Skin epidermis (tissue), 12 donors: ENCODE data around the gene TMA16.
"Not testable (repeated sequence)": the region's sequence is repeated elsewhere in the genome, so short reads cannot be mapped to it uniquely, and the experiment has no call there.

Experiments used
- H3K27ac ChIP-seq, 21 experiments: fragments of 200-600 bp; sonication (generic) in 11 of 21; one replicate each; pipeline ENCODE4 v1.5.0; 2020; ENCODE audit warnings: mild to moderate bottlenecking in 3 of 21, inconsistent platforms in 2 of 21, moderate library complexity in 2 of 21
- H3K4me3 ChIP-seq, 7 experiments: fragments of 200-600 bp; sonication (generic) in 2 of 7; one replicate each; pipeline ENCODE4 v1.5.0; 2020; ENCODE audit warnings: inconsistent platforms in 2 of 7, mild to moderate bottlenecking in 2 of 7, moderate library complexity in 1 of 7

The TMA16 gene

DNA sequence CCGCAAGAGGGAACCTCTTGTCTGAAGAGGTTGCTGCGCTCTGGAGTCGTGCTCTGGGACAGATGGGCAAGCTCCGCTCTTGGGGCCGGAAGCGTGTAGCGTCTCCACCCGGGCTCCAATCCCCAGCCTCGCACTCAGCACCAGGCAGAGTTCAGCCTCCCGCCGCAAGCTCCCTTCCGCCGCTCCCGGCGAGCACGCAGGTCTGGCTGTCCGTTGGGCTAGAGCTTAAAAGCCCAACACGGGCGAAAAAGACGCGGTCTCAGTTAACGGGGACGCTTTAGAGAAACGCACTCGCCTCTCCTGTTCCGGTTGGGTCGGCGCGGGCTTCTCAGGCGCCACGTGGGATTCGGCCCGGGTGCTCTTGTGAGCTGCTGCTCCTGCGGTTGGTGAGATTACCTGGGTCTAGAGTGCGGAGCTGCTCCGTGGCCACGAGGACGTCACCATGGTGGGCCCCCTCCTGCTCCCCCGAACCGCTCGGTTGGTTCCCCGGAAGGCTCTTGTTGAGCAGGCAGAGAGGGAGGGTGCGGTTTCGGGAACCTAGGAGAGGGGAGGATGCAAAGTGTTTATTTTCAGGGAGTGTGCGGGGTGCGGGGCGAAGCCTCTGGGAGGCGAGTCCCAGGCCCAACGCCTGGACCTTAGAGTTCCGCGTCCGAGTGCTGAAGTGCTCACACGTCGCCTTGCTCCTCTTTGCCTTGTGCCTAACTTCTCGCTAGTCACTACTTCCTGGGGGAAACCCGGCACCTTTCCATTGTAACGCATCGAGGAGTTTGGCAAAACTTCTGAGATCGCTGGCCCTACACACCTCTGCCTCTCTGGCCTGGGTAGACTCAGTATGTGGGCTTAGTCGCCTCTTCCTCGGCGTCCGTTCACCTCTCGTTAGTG lies at the start of gene TMA16:
TMA16 (plus strand) TSS at position 331 of the 882 bp plus-strand sequence; CDS start at position 443, 112 bp downstream.
- Histone ChIP-seq H3K4me3 (peak within 1 kb of the TSS; percentile 63 to 95 (median 83)), H3K27ac (peak within 1 kb of the TSS; percentile 63 to 99 (median 92))

DNA sequence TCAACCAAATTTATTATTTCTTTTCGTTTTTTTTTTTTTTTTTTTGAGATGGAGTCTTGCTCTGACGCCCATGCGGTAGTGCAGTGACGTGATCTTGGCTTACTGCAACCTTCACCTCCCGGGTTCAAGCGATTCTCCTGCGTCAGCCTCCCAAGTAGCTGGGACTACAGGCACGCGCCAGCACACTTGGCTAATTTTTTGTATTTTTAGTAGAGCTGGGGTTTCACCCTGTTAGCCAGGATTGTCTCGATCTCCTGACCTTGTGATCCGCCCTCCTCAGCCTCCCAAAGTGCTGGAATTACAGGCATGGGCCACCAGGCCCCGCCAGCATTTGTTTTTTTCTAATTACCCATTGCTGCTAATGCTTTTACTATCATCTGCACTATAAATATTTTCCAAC lies 47.5 kb upstream of the TMA16 start:
- not testable (repeated sequence) for H3K27ac ChIP-seq, H3K4me3 ChIP-seq

DNA sequence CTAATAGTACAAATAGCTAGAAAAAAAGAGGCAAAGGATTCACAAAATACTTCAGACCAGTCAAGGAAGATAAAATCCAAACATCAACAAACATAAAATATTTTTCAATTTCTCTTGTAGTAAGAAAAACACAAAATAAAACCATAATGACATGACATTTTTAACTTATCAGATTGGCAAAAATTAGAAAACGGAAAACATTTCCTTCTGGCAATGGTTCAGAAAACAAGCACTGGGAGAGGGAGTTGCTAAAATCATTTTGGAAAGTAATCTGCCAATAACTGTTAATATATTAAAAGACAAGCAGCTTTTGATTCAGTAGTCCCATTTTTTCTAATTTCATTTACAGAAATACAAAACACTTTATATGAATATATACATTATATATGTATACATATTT lies 47.0 kb upstream of the TMA16 start:
- Histone ChIP-seq H3K4me3 (no peak overlapping the region), H3K27ac (no peak overlapping the region)

DNA sequence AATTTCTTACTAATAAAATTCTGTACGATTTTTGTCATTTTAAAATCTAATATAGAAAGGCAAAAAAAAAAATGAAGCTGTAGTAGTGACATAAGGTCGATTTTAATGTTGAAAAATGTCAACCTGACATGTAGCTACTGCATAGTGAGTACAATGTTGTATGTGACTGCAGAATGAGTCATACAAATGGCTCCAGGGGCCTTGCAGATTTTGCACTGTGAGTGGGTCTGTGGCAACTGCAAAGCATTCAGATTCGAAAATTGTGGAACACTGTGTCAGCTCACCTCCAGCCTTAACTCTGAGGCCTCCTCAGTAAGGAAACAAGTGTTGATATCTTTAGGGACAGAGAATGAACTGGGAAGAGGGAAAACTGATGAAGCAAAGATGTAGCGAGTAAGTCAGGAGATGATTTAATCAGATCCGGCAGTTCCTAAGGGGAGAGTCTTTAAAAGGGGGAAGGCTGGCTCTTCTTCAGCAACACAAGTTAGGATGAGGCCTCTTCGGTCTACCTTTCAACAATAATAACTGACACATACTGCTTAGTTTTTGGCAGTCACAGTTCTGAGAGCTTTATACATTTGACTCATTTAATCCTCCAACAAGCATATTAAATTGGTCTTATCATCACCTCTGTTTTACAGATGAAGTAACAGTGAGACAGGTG lies 45.8 kb upstream of the TMA16 start:
- no peak overlapping the region for H3K27ac ChIP-seq

DNA sequence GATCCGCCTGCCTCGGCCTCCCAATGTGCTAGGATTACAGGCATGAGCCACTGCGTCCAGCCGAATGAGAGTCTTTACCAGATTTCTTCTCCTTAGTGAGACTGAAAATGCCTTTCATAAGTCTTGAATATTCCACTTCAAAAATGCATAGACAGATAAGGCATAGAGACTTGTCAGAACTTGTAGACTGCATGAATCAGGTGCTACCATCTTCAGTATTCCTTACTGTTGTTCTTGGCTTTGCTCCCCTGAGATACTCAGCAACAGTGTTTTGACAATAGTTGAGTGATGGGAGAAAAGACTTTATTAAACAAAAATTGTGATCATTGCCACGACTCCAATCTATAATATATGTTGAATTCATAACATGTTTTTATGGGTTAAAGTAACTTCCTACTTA lies 31.9 kb upstream of the TMA16 start:
- Histone ChIP-seq H3K27ac (no peak overlapping the region), H3K4me3 (no peak overlapping the region)

More for the DNA sequence above, 45.8 kb upstream of the TMA16 start:
- H3K4me3 ChIP-seq = no peak overlapping the region

DNA sequence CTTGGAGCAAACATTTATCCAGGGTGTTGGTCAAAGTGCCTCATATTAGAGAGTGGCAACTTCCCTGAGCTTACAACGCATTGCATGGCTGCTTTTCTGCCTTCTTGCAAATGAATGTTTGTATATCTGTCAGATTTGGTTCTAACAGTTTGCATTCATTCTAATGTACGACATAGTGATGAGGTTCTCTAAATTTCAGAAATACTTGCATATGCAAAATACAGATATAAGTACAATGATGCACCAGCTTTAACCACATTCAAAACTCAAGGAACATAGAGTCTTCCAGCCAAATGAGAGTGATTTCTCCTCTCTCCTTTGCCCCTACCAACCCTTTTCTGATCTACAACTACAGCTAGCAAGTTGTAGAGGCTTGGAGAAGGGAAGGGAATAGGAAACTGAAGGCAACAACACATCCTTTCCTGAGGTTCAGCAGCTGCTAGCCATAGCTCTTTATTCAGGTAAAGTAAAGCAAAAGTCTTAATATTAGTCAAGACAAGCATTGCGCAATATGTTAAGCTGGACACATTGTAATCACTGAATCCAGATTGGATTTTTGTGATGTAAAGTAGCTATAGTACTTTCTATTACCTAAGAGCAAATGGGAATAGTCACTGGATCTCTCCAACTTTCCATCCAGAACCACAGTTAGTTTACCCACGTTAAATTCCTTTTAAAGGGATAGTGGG lies 27.3 kb upstream of the TMA16 start:
- H3K4me3 ChIP-seq = no peak overlapping the region

DNA sequence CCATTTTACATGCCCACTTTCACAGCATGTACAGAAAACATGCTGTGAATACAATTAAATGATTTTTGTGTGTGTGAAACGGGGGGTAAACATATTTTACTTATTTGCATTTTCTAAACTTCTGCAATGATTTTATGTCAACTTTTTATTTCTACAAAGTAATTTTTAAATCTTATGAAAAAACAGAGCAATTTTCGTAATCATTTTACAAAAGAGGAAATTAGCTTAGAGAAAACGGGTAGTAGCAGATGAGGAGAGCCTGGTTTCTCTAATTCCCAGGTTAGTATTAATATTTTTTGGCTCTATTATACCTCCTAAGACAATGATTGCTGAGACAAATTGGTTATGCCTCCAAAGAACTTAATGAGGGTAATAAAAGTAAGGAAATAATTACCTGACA lies 24.1 kb upstream of the TMA16 start:
- Histone ChIP-seq H3K27ac (no peak overlapping the region), H3K4me3 (no peak overlapping the region)

More for the DNA sequence above, 27.3 kb upstream of the TMA16 start:
- H3K27ac ChIP-seq = no peak overlapping the region

DNA sequence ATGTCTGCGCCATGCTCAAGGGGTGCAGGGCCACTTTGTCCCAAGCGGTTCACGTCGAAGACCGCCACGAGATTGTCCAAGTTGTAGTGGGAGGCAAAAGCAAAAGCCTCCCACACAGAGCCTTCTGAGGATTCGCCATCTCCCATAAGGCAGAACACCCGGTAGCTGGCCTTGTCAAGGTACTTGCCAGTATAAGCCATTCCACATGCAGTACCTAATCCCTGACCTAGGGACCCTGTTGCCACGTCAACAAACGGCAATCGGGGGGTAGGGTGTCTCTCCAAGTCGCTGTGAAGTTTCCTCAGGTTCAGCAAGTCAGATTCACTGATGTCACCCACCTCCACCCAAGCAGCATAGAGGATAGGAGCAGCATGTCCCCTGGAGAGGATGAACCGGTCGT lies 21.4 kb upstream of the TMA16 start:
- H3K4me3 ChIP-seq = no peak overlapping the region
- no peak overlapping the region for H3K27ac ChIP-seq

DNA sequence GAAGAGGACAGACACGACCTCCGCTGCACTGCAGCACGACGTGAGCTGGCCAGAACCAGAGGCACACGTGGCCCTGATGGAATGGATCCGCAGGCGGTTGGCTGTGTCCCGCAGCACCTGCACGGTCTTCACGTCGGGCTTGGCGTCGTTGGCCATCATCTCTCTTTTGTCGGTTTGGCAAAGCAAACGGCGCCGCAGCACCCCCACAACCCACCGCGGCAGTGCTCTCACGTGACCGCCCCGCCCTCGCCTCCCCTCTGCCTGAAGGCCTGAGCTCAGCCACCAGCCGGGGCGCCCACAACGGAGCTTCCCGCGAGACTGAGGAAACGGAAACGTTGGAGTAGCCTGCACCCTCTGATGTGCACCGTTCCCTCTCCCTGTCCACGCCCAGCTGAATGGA lies 20.9 kb upstream of the TMA16 start, which contains the start of gene TKTL2:
TKTL2 (minus strand) TSS at position 179 of the 400 bp plus-strand sequence; CDS start at position 159, 20 bp downstream.
- H3K27ac ChIP-seq = no peak within 1 kb of the TSS
- H3K4me3 ChIP-seq = no peak within 1 kb of the TSS

DNA sequence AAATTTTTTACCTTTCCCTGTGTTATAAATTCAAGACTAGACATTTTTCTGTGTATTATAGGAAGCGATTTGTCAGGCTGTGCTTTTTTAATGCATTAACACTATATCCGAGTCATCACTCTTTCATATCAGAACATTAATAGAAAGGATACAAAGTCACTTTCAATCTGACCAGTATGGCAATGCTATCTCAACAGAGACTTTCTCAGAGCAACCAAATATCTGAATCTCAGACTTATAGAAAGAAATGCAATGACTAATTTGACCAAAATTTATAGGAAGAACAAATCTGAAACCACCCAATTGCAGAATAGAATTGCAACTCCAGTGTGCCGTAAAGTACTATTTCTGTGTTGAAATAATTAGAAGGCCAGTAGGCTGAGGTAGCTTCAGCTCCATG lies 20.5 kb upstream of the TMA16 start:
- Histone ChIP-seq H3K4me3 (no peak overlapping the region), H3K27ac (no peak overlapping the region)

DNA sequence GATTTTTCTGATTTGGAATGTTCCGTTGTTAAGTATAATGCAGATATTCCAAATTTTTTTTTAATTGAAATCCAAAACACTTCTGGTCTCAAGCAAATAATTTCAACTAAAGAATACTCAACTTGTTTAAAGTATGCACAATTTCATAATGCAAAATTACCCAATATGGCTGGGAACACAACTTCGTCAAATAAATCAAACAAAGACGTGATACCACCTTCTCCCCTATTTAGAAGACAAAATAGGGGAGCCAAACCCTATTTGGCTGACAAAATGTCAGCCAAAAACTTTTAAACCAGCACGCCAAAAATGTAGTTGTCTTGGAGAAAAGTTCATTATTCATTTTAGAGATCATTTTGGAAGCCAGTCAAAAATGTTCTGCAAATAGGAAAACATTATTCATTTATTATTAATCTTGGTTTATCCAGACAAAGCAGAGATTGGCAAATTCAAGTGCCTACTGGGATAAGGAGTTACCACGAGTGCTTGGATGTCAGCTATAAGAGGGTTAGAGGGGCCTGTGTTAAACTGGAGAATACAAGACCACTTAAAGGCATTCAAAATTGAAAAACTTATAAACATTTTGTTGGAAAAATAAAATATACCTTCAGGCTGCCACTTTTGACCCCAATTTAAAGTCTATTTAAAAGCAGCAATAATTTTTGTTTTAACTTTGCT lies 17.6 kb upstream of the TMA16 start:
- no peak overlapping the region for H3K27ac ChIP-seq

DNA sequence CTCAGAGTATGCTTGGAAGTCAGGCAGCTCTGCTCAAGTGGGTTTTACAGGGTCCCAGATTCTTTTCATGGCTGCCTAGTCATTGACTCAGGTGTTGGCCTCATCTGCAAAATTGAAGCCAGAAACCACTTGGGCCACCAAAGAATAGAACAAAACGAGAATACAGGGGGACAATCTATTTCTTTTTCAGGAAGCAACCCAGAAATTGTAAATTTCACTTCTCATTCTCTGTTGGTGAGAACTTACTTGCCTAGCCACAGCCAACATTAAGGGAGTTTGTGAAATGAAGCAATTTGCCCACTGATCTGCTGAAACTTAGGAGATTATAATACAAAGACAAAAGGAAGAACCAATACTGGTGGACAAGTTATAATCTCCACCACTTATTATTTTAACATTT lies 12.3 kb upstream of the TMA16 start:
- H3K27ac ChIP-seq = peak overlapping the region in 1 of 21 experiments; percentile 48
- no peak overlapping the region for H3K4me3 ChIP-seq

More for the DNA sequence above, 17.6 kb upstream of the TMA16 start:
- H3K4me3 ChIP-seq = no peak overlapping the region

DNA sequence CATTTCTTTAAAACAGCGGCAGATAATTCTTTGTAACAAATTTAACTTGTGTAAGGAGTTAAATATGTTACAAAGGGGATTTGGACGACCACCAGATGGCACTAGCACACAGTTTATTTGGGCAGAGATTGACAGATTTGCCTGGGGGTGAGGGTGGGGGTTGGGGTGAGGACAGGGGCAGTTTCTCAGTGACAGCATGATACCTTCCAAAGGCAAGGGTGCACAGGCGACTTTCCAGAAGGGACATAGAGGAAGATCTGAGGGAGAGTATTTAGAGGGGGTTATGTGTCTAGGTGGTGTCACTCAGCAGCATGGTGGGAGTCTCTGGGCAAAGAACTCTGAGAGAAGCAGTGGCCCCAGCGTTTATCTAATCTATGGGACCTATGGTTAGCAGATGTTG lies 9.6 kb upstream of the TMA16 start:
- no peak overlapping the region for H3K27ac ChIP-seq
- no peak overlapping the region for H3K4me3 ChIP-seq

DNA sequence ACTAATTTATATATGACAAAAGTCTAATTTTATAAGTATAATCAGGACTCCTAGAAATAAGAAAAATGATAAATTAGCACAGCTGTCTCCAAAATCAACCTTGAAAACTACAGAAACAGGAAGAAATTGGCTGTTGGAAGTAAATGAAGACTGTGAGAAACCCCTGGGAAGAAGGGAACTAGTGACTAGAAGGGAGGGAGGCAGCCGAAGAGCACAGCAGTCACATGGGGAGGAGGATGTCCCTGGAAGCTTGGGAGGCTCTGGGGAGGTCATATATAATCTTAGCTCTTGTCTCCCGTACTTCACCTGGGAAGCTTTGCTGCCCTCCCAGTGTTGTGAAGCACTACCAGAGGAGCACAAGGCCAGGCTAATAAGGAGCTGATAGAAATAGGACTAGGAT lies 8.9 kb upstream of the TMA16 start:
- Histone ChIP-seq H3K27ac (no peak overlapping the region), H3K4me3 (no peak overlapping the region)

DNA sequence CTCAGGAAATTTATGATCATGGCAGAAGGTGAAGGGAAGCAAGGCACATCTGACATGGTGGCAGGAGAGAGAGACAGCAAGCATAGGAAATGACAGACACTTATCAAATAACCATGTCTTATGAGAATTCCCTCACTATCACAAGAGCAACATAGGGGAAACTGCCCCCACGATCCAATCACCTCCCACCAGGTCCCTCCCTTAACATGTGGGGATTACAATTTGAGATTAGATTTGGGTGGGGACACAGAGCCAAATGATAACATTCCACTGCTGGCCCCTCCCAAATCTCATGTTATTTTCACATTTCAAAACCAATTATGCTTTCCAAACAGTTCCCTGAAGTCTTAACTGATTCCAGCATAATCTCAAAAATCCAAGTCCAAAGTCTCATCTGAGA lies 8.2 kb upstream of the TMA16 start:
- no peak overlapping the region for H3K27ac ChIP-seq
- H3K4me3 ChIP-seq = no peak overlapping the region

DNA sequence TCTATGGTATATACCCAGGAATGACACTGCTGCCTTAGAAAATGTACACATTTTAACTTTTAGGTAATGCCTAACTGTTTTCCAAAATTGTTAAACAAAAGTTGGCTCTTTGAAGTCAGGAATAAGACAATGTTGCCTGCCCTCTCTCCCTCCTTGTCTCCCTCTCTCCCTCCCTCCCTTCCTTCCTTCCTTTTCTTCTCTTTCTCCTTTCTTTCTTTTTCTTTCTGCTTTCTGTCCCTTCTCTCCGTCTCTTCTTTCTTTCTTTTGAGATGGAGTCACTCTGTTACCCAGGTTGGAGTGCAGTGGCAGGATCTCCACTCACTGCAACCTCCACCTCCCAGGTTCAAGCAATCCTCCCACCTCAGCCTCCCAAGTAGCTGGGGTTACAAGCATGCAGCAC lies 4.6 kb upstream of the TMA16 start:
- Histone ChIP-seq H3K27ac (no peak overlapping the region), H3K4me3 (no peak overlapping the region)

DNA sequence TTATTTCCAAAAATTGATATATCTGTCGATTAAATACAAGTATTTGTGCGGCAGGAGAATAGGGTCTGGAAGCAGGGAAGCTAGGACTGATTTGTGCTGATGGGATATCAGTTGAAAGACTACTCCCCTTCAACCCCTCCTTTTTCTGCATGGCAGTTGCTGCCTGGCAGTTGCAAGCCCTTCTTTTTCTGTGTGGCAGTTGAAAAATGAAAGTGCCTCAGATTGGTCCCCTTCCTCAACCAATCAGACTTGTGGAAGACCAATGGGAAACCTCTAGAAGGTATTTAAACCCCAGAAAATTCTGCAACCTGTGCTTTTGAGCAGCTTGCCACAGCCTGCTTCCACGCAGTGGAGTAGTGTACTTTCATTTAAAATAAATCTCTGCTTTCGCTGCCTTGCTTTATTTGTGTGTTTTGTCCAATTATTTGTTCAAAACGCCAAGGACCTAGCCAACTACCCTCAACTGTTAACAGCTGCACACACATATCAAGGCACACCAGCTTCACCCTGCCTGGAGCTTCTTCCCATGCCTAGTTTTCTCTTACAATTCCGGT lies 1.5 kb upstream of the TMA16 start:
- H3K27ac ChIP-seq = peak overlapping the region in 4 of 21 experiments; percentile 64 to 96 (median 94)
- H3K4me3 ChIP-seq = no peak overlapping the region

DNA sequence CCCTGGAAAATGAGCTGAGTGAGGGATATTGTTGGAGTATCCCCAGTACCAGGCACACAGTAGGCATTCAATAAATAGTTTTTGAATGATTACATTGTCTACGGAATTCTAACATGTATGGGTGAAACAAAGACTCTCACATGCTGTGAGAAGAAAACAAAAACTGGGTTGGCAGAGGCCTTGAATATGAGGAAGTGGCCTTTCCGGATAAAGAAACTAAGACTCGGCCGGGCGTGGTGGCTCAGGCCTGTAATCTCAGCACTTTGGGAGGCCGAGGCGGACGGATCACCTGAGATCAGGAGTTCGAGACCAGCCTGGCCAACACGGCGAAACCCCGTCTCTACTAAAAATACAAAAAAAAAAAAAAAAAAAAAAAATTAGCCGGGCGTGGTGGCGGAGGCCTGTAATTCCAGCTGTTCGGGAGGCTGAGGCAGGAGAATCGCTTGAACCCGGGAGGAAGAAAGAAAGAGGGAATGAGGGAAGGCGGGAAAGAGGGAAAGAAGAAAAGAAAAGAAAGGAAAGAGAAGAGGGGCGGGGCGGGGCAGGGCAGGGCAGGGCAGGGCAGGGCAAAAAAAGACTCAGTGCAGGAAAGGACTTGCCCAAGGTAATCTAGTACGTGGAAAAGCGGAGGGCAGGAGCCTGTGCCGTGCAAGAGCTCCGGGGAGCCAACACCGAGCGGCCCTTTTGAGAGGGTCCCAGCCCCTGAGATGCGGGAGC lies 689 bp upstream of the TMA16 start:
- peak overlapping the region; percentile 63 to 95 (median 83) for H3K4me3 ChIP-seq

DNA sequence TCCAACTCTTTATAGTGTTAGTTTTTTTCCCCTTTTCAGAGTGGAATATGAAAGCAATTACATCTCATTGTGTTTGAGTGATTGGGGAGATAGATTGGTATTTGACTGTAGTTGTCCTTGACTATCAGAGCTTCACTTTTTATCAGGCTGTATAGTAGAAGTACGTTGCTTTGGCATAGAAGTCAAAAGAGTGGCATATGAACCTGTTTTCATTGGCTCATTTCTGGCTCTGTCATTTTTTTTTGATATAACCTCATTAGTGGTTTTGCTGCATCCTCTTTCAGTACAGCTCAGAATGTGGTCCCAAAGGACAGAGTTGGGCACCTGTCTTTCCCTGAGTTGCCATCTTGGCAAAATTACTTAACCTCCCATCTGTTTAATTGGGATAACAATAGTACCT lies 1.4 kb downstream of the TMA16 start:
- H3K27ac ChIP-seq = peak overlapping the region in 5 of 21 experiments; percentile 91 to 99 (median 95)
- H3K4me3 ChIP-seq = peak overlapping the region in 5 of 7 experiments; percentile 74 to 95 (median 91)

More for the DNA sequence above, 689 bp upstream of the TMA16 start:
- H3K27ac ChIP-seq = peak overlapping the region; percentile 63 to 99 (median 92)
